Natural killer cell (primary cell): ENCODE data around the gene EPHA2. TPM values are rescaled to one million over a fixed set of nuclear protein-coding genes. Genes with fewer than 3 reads are reported as not detected.
A peak's percentile ranks its signal among the peaks of the same experiment; 100 is the strongest.

Experiments used
- ATAC-seq, 3 donors: fragments of 150-1000 bp in 2 of 3; fragments of 200-7000 bp in 1 of 3; cut with Tn5 transposase; 1 replicate in 1 of 3; 2 replicates in 2 of 3; pipeline ENCODE4 v1.10.0; 2021; ENCODE audit warnings: mild to moderate bottlenecking in 2 of 3, moderate library complexity in 2 of 3
- DNase-seq, 2 donors: peaks; one replicate each; pipeline versions ENCODE4 v3.0.0 to v3.0.0-alpha.2; 2013 to 2021; ENCODE audit warnings: mixed read lengths in 1 of 2
- H3K27ac ChIP-seq: one replicate; pipeline ENCODE4 v1.5.1; 2013; ENCODE audit warnings: mild to moderate bottlenecking, low read length
- H3K27me3 ChIP-seq: one replicate; pipeline ENCODE4 v1.6.1; 2013; ENCODE audit warnings: low read length; ENCODE audit not compliant: control insufficient read depth, insufficient read depth
- H3K36me3 ChIP-seq: one replicate; pipeline ENCODE4 v1.6.1; 2013; ENCODE audit warnings: low read length; ENCODE audit not compliant: control insufficient read depth, insufficient read depth
- H3K4me1 ChIP-seq: one replicate; pipeline ENCODE4 v1.6.1; 2013; ENCODE audit warnings: low read length; ENCODE audit not compliant: control insufficient read depth, insufficient read depth
- H3K4me3 ChIP-seq: one replicate; pipeline ENCODE4 v1.5.1; 2013; ENCODE audit warnings: low read length
- H3K9me3 ChIP-seq: one replicate; pipeline ENCODE4 v1.6.1; 2013; ENCODE audit warnings: low read length; ENCODE audit not compliant: control insufficient read depth, insufficient read depth
- H3K27ac Mint-ChIP-seq, 2 donors: one replicate each; pipeline ENCODE4 v1.8.0; 2022; ENCODE audit warnings: mild to moderate bottlenecking in 2 of 2, mixed read lengths in 2 of 2, moderate library complexity in 1 of 2
- H3K27me3 Mint-ChIP-seq, 2 donors: one replicate each; pipeline ENCODE4 v1.8.0; 2022; ENCODE audit warnings: low read depth in 2 of 2, mixed read lengths in 2 of 2
- H3K36me3 Mint-ChIP-seq: one replicate; pipeline ENCODE4 v1.8.0; 2022; ENCODE audit warnings: mixed read lengths
- H3K4me1 Mint-ChIP-seq, 2 donors: one replicate each; pipeline ENCODE4 v1.8.0; 2022; ENCODE audit warnings: mixed read lengths in 2 of 2
- H3K4me3 Mint-ChIP-seq: one replicate; pipeline ENCODE4 v1.8.0; 2022; ENCODE audit warnings: mild to moderate bottlenecking, moderate library complexity, mixed read lengths
- H3K9me3 Mint-ChIP-seq, 2 donors: one replicate each; pipeline ENCODE4 v1.8.0; 2022; ENCODE audit warnings: mixed read lengths in 2 of 2
- CTCF ChIP-seq: fragments of 200-600 bp; IDR thresholded peaks from one replicate; pipeline ENCODE4 v1.8.0; 2022; ENCODE audit warnings: antibody characterized with exemption
- WGBS: methylation state at CpG from one replicate; pipeline ENCODE4 v1.1.7; 2013; ENCODE audit warnings: missing lambda C conversion rate; ENCODE audit not compliant: insufficient coverage; 5-methylcytosine and 5-hydroxymethylcytosine counted together
- intact Hi-C: fragments of 100-400 bp; cut with micrococcal nuclease; formaldehyde crosslinking; loops from one replicate; pipeline ENCODE4 v1.14.2; 2022
- total RNA-seq, 4 donors: library from RNA; stranded (reverse); fragments of 120-200 nt in 1 of 4; gene quantifications; one replicate each; pipeline versions ENCODE4 v1.2.3 to v1.2.4, GENCODE V29; 2013 to 2022

Gene EPHA2
- total RNA-seq, 3 donors from 2014 or later (not counting 1 experiment from before 2014, with no cell fraction given) = 0.13 TPM; not detected in 2

- peaks cover 5 to 9% of the 10 kb centered on the region in 2 donors for H3K4me1 Mint-ChIP-seq
- H3K4me3 Mint-ChIP-seq = no peak overlapping the region
- no peak for TF ChIP-seq CTCF
- H3K4me1 ChIP-seq = peaks cover 16% of the 10 kb centered on the region
- H3K9me3 Mint-ChIP-seq = no peaks in the 10 kb centered on the region
- peaks cover 0 to 2% of the 10 kb centered on the region in 2 donors for H3K27me3 Mint-ChIP-seq
- no peak overlapping the region for H3K27ac Mint-ChIP-seq
- H3K36me3 ChIP-seq = no peaks in the 10 kb centered on the region
- intact Hi-C loops = no loop called here
- no peaks in the 10 kb centered on the region for H3K27me3 ChIP-seq
- WGBS = 99% methylated on average over 5 of the region's 5 CpGs
- ATAC-seq (no peak), DNase-seq (no peak)
- H3K27ac ChIP-seq = no peak overlapping the region
- H3K36me3 Mint-ChIP-seq = no peaks in the 10 kb centered on the region
- H3K4me3 ChIP-seq = no peak overlapping the region
- H3K9me3 ChIP-seq = no peaks in the 10 kb centered on the region
Measured at GRCh38 chr1:16083486-16083885, 72.4 kb downstream of the EPHA2 start.

- Mint-ChIP-seq H3K4me3 (no peak overlapping the region), H3K9me3 (no peaks in the 10 kb centered on the region), H3K36me3 (no peaks in the 10 kb centered on the region), H3K27ac (no peak overlapping the region), H3K27me3 (peaks cover 0 to 5% of the 10 kb centered on the region in 2 donors), H3K4me1 (peaks cover 5 to 9% of the 10 kb centered on the region in 2 donors)
- DNase-seq = peak; percentile 67 to 76
- H3K27ac ChIP-seq = no peak overlapping the region
- H3K36me3 ChIP-seq = no peaks in the 10 kb centered on the region
- H3K4me1 ChIP-seq = peaks cover 20% of the 10 kb centered on the region
- peak; percentile 50 to 69 (median 59) for ATAC-seq
- intact Hi-C loops = no loop called here
- H3K9me3 ChIP-seq = no peaks in the 10 kb centered on the region
- H3K27me3 ChIP-seq = no peaks in the 10 kb centered on the region
- H3K4me3 ChIP-seq = no peak overlapping the region
- 78% methylated on average over 9 of the region's 9 CpGs for WGBS
- TF ChIP-seq CTCF = peak; percentile 80
Measured at GRCh38 chr1:16082283-16083038, 73.4 kb downstream of the EPHA2 start.

GRCh38 chr1:16081636-16082035, 74.2 kb downstream of the EPHA2 start:
- H3K36me3 ChIP-seq = no peaks in the 10 kb centered on the region
- no peaks in the 10 kb centered on the region for H3K27me3 ChIP-seq
- no peaks in the 10 kb centered on the region for H3K36me3 Mint-ChIP-seq
- H3K27ac ChIP-seq = no peak overlapping the region
- H3K4me1 ChIP-seq = peaks cover 20% of the 10 kb centered on the region
- H3K4me1 Mint-ChIP-seq = peaks cover 5 to 9% of the 10 kb centered on the region in 2 donors
- intact Hi-C loops = no loop called here
- H3K9me3 ChIP-seq = no peaks in the 10 kb centered on the region
- H3K4me3 ChIP-seq = no peak overlapping the region
- no peak for TF ChIP-seq CTCF
- ATAC-seq (no peak), DNase-seq (no peak)
- 95% methylated on average over 9 of the region's 9 CpGs for WGBS
- H3K27ac Mint-ChIP-seq = no peak overlapping the region
- no peaks in the 10 kb centered on the region for H3K9me3 Mint-ChIP-seq
- no peak overlapping the region for H3K4me3 Mint-ChIP-seq
- H3K27me3 Mint-ChIP-seq = peaks cover 0 to 8% of the 10 kb centered on the region in 2 donors
